HepG2 (cell line): ENCODE measurements around the gene EVPLL. TPM values are rescaled to one million over a fixed set of nuclear protein-coding genes. Genes with fewer than 3 reads are reported as not detected.

Source experiments
- CBX5 ChIP-seq: sonication (generic); formaldehyde crosslinking; IDR thresholded peaks from 2 replicates; pipeline ENCODE4 v1.4.0; 2020; ENCODE audit warnings: missing genetic modification reagents, borderline replicate concordance
- DNMT3B ChIP-seq: conservative IDR thresholded peaks from 2 replicates; pipeline ENCODE4 v1.6.1; 2016; ENCODE audit warnings: missing biosample characterization, control low read depth
- ETV5 ChIP-seq: IDR thresholded peaks from 2 replicates; pipeline ENCODE4 v1.6.1; 2018; ENCODE audit warnings: missing biosample characterization, missing genetic modification reagents, inconsistent platforms, borderline replicate concordance
- HIVEP1 ChIP-seq: sonication (generic); formaldehyde crosslinking; IDR thresholded peaks from 2 replicates; pipeline ENCODE4 v1.4.0; 2020; ENCODE audit warnings: mild to moderate bottlenecking, missing genetic modification reagents
- IRX3 ChIP-seq: sonication (generic); formaldehyde crosslinking; IDR thresholded peaks from 2 replicates; pipeline ENCODE4 v1.8.1; 2023; ENCODE audit warnings: mild to moderate bottlenecking, low read depth, missing genetic modification reagents, borderline replicate concordance
- JUND ChIP-seq: sonication (generic); formaldehyde crosslinking; IDR thresholded peaks from 2 replicates; pipeline ENCODE4 v1.8.0; 2022; ENCODE audit warnings: mild to moderate bottlenecking, missing genetic modification reagents
- NONO ChIP-seq, 2 experiments: fragments of 450-650 bp in 1 of 2; sonication (generic) in 1 of 2; formaldehyde crosslinking in 1 of 2; IDR thresholded peaks in 1 of 2; conservative IDR thresholded peaks in 1 of 2; 2 replicates each; pipeline versions ENCODE4 v1.6.1 to v1.8.0; 2017 to 2022; ENCODE audit warnings: mild to moderate bottlenecking in 1 of 2, missing genetic modification reagents in 1 of 2, moderate library complexity in 1 of 2
- PHF5A ChIP-seq: IDR thresholded peaks from one replicate; pipeline ENCODE4 v1.6.1; 2018; ENCODE audit warnings: low read depth, missing genetic modification reagents; ENCODE audit not compliant: unreplicated experiment
- PPARG ChIP-seq: conservative IDR thresholded peaks from 2 replicates; pipeline ENCODE4 v1.6.1; 2016; ENCODE audit warnings: missing biosample characterization, missing genetic modification reagents
- SIX1 ChIP-seq: sonication (generic); formaldehyde crosslinking; IDR thresholded peaks from 2 replicates; pipeline ENCODE4 v1.4.0; 2020; ENCODE audit warnings: missing genetic modification reagents, borderline replicate concordance
- SMC3 ChIP-seq: IDR thresholded peaks from 2 replicates; pipeline ENCODE4 v1.6.1; 2011; ENCODE audit warnings: low read length, improper control_type of control experiment
- SNAPC5 ChIP-seq: sonication (generic); formaldehyde crosslinking; IDR thresholded peaks from 2 replicates; pipeline ENCODE4 v1.8.1; 2023; ENCODE audit warnings: mild to moderate bottlenecking, missing genetic modification reagents, borderline replicate concordance
- TBP ChIP-seq: sonication (generic); formaldehyde crosslinking; IDR thresholded peaks from 2 replicates; pipeline ENCODE4 v1.5.0; 2020; ENCODE audit warnings: missing genetic modification reagents
- ZBTB2 ChIP-seq: sonication (generic); formaldehyde crosslinking; IDR thresholded peaks from 2 replicates; pipeline ENCODE4 v1.8.0; 2022; ENCODE audit warnings: low read depth, missing genetic modification reagents
- ZBTB43 ChIP-seq: sonication (generic); formaldehyde crosslinking; conservative IDR thresholded peaks from 2 replicates; pipeline ENCODE4 v1.4.0; 2020; ENCODE audit warnings: missing genetic modification reagents
- ZMYM2 ChIP-seq: sonication (generic); formaldehyde crosslinking; IDR thresholded peaks from 2 replicates; pipeline ENCODE4 v1.8.0; 2022; ENCODE audit warnings: mild to moderate bottlenecking, missing genetic modification reagents
- ZNF101 ChIP-seq: sonication (generic); formaldehyde crosslinking; IDR thresholded peaks from 2 replicates; pipeline ENCODE4 v1.4.0; 2020; ENCODE audit warnings: mild to moderate bottlenecking, low read depth, missing genetic modification reagents, borderline replicate concordance
- ZNF121 ChIP-seq: sonication (generic); formaldehyde crosslinking; IDR thresholded peaks from 2 replicates; pipeline ENCODE4 v1.5.0; 2020; ENCODE audit warnings: mild to moderate bottlenecking, missing genetic modification reagents
- ZNF18 ChIP-seq: sonication (generic); formaldehyde crosslinking; IDR thresholded peaks from 2 replicates; pipeline ENCODE4 v1.8.0; 2022; ENCODE audit warnings: mild to moderate bottlenecking, missing genetic modification reagents; ENCODE audit not compliant: insufficient replicate concordance
- ZNF225 ChIP-seq: sonication (generic); formaldehyde crosslinking; IDR thresholded peaks from 2 replicates; pipeline ENCODE4 v1.4.0; 2020; ENCODE audit warnings: mild to moderate bottlenecking, missing genetic modification reagents
- ZNF451 ChIP-seq: sonication (generic); formaldehyde crosslinking; IDR thresholded peaks from 2 replicates; pipeline ENCODE4 v1.5.0; 2020; ENCODE audit warnings: mild to moderate bottlenecking, missing genetic modification reagents
- ZNF567 ChIP-seq: sonication (generic); formaldehyde crosslinking; IDR thresholded peaks from 2 replicates; pipeline ENCODE4 v1.8.1; 2023; ENCODE audit warnings: mild to moderate bottlenecking, missing genetic modification reagents, borderline replicate concordance
- ZNF619 ChIP-seq: sonication (generic); formaldehyde crosslinking; IDR thresholded peaks from 2 replicates; pipeline ENCODE4 v1.4.0; 2020; ENCODE audit warnings: mild to moderate bottlenecking, missing genetic modification reagents
- ZNF629 ChIP-seq: sonication (generic); formaldehyde crosslinking; conservative IDR thresholded peaks from 2 replicates; pipeline ENCODE4 v1.5.0; 2020; ENCODE audit warnings: missing genetic modification reagents
- ZNF709 ChIP-seq: sonication (generic); formaldehyde crosslinking; IDR thresholded peaks from 2 replicates; pipeline ENCODE4 v1.5.0; 2020; ENCODE audit warnings: mild to moderate bottlenecking, missing genetic modification reagents
- polyA plus RNA-seq, 8 experiments: library from polyadenylated mRNA; depleted of rRNA in 3 of 8; stranded (reverse) in 7 of 8; unstranded in 1 of 8; fragments of >200 nt; fragmentation: Illumina TruSeq in 4 of 8; extraction: Trizol in 4 of 8; gene quantifications; 2 replicates each; pipeline versions ENCODE4 v1.2.1 to v1.2.3, GENCODE V29; 2011 to 2016; ENCODE audit warnings: low read depth in 4 of 8, missing spikeins in 1 of 8, mixed read lengths in 1 of 8; ENCODE audit not compliant: insufficient read depth in 1 of 8
- total RNA-seq, 5 experiments: library from RNA; depleted of rRNA; stranded (reverse); fragments of >200 nt; fragmentation: Illumina TruSeq; extraction: Trizol; gene quantifications; 2 replicates each; pipeline ENCODE4 v1.2.3, GENCODE V29; 2016; ENCODE audit warnings: low read depth in 1 of 5

EVPLL gene
- total and polyA plus RNA-seq, 2 of the 13 experiments (the other 11 are each of a cell fraction or from before 2014, with no cell fraction given): 0.07 TPM; not detected in 1

GRCh38 chr17:18363101-18364049 lies 14.2 kb upstream of the EVPLL start, which contains the start of gene SHMT1 (continued):
- TF ChIP-seq ZNF18 (CRISPR knock-in tag) (peak; percentile 5), JUND (CRISPR knock-in tag) (no peak), SIX1 (CRISPR knock-in tag) (no peak), SNAPC5 (CRISPR knock-in tag) (no peak), DNMT3B (CRISPR knock-in tag) (no peak), ZNF567 (CRISPR knock-in tag) (no peak; the same call in 1 of the 2 replicates), PPARG (CRISPR knock-in tag) (no peak; the same call in 1 of the 2 replicates), CBX5 (CRISPR knock-in tag) (no peak; the same call in 1 of the 2 replicates), ZNF121 (CRISPR knock-in tag) (0 out of 2 replicates have a peak, but pooled peaks have one; percentile 44), ZNF451 (CRISPR knock-in tag) (peak; percentile 90; the same call in 1 of the 2 replicates), ZBTB43 (CRISPR knock-in tag) (peak; percentile 74; the same call in 1 of the 2 replicates), ETV5 (no peak; the same call in 1 of the 2 replicates), ZBTB2 (CRISPR knock-in tag) (no peak), ZNF629 (CRISPR knock-in tag) (peak; percentile 29; the same call in 1 of the 2 replicates), HIVEP1 (no peak), SMC3 (no peak), ZMYM2 (no peak; the same call in 1 of the 2 replicates), ZNF225 (CRISPR knock-in tag) (peak; percentile 51; the same call in 1 of the 2 replicates), ZNF101 (CRISPR knock-in tag) (0 out of 2 replicates have a peak, but pooled peaks have one; percentile 41), TBP (0 out of 2 replicates have a peak, but pooled peaks have one; percentile 24), IRX3 (CRISPR knock-in tag) (0 out of 2 replicates have a peak, but pooled peaks have one; percentile 41), NONO (IDR thresholded peaks at IDR 0.05) (no peak), NONO (CRISPR knock-in tag; conservative IDR thresholded peaks at IDR 0.05) (peak; percentile 86), ZNF619 (CRISPR knock-in tag) (peak; percentile 51; the same call in 1 of the 2 replicates), PHF5A (CRISPR knock-in tag) (no peak), ZNF709 (CRISPR knock-in tag) (peak; percentile 69)
